Renal cortical epithelial cell (primary cell): ENCODE results near the gene ASPRV1. TPM values are rescaled to one million over a fixed set of nuclear protein-coding genes. Genes with fewer than 3 reads are reported as not detected.
"Not testable (repeated sequence)": the region's sequence is repeated elsewhere in the genome, so short reads cannot be mapped to it uniquely, and the experiment has no call there.

Experiments used
- DNase-seq: peaks from one replicate; pipeline ENCODE4 v3.0.0-alpha.2; 2011; ENCODE audit warnings: low read depth
- total RNA-seq: library from RNA; depleted of rRNA; stranded (reverse); fragments of >200 nt; gene quantifications from 2 replicates; pipeline ENCODE4 v1.2.3, GENCODE V29; 2014

Gene ASPRV1
- 0.20 TPM in 1 of 2 replicates, not detected in the other for total RNA-seq

GRCh38 chr2:69961496-69961895 lies at the start of gene ASPRV1:
ASPRV1 (minus strand) TSS chr2:69961631; CDS start chr2:69961436, 195 bp downstream.
- no peak for DNase-seq

GRCh38 chr2:70010576-70011111 lies 49.2 kb upstream of the ASPRV1 start:
- no peak for DNase-seq

GRCh38 chr2:70009762-70010575 lies 48.5 kb upstream of the ASPRV1 start:
- DNase-seq = no peak

GRCh38 chr2:70008290-70008689 lies 46.9 kb upstream of the ASPRV1 start:
- no peak for DNase-seq

- DNase-seq = no peak
Observed at GRCh38 chr2:70007151-70007550, 45.7 kb upstream of the ASPRV1 start.

GRCh38 chr2:70006447-70006784 lies 45.0 kb upstream of the ASPRV1 start:
- DNase-seq = no peak

GRCh38 chr2:70005752-70006446 lies 44.5 kb upstream of the ASPRV1 start:
- DNase-seq = no peak

GRCh38 chr2:70005216-70005615 lies 43.8 kb upstream of the ASPRV1 start:
- no peak for DNase-seq

- no peak for DNase-seq
Observed at GRCh38 chr2:70003093-70003830, 41.8 kb upstream of the ASPRV1 start.

- no peak for DNase-seq
Observed at GRCh38 chr2:70002241-70002899, 40.9 kb upstream of the ASPRV1 start.

GRCh38 chr2:70000529-70000928 lies 39.1 kb upstream of the ASPRV1 start:
- not testable (repeated sequence) for DNase-seq

- DNase-seq = no peak
Observed at GRCh38 chr2:69998761-69999160, 37.3 kb upstream of the ASPRV1 start.

GRCh38 chr2:69997015-69997830 lies 35.8 kb upstream of the ASPRV1 start:
- peak; percentile 57 for DNase-seq

- DNase-seq = no peak
Observed at GRCh38 chr2:69995511-69995910, 34.1 kb upstream of the ASPRV1 start.

GRCh38 chr2:69994166-69994565 lies 32.7 kb upstream of the ASPRV1 start:
- DNase-seq = no peak

- no peak for DNase-seq
Observed at GRCh38 chr2:69993708-69994107, 32.3 kb upstream of the ASPRV1 start.

- DNase-seq = no peak
Observed at GRCh38 chr2:69993048-69993565, 31.7 kb upstream of the ASPRV1 start.

- no peak for DNase-seq
Observed at GRCh38 chr2:69992310-69993047, 31.0 kb upstream of the ASPRV1 start.

GRCh38 chr2:69989441-69990105 lies 28.1 kb upstream of the ASPRV1 start:
- DNase-seq = no peak
